ENCODE measurements around the gene INPP4A. TPM values are rescaled to one million over a fixed set of nuclear protein-coding genes. Genes with fewer than 3 reads are reported as not detected.
A peak's percentile ranks its signal among the peaks of the same experiment; 100 is the strongest.

The INPP4A gene
- total and polyA plus RNA-seq, 12 donors: 3.8 to 31.2 (median 21.1) TPM

DNA sequence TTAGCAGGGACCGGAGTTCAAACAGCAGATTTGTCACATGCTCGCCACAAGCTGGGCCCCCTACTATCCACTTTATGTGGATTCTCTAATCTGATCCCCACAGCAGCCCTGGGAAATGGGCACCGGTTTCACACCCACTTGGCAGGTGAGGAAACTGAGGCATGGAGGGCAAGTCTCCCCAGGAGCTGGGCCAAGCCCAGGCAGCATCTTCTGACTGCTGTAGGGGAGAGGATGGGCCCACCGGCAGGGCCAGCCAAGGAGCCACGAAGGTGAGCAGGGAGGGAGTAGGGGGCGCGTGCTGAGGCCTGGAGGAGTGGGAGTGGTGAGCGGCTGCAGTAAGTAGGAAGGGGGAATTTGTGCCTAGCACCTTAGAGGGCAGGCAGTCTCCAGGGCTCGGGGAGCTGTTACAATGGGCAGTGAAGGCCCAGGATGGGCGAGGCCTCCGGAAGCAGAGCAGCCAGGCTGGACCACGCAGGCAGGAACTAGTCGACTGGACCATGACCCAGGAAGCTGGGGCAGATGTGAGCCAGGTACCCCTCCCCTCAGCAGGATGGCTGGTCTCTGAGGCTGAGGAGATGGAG lies 126.6 kb downstream of the INPP4A start:
- ATAC-seq: peak in 1 of 8 donors; percentile 16
- Histone ChIP-seq H3K27me3 (no peaks in the 10 kb centered on the region), H3K27ac (no peak overlapping the region), H3K4me3 (no peak overlapping the region), H3K4me1 (peaks cover 0 to 8% (median 2%) of the 10 kb centered on the region in 9 donors), H3K36me3 (peaks cover 0 to 100% (median 35%) of the 10 kb centered on the region in 9 donors), H3K9me3 (no peaks in the 10 kb centered on the region)
- no peak for DNase-seq
- WGBS, 2 donors: 89% methylated on average over 13 of the region's 13 CpGs
- intact Hi-C loops (cut with DNase I): loop anchor here in 4 of 10 donors (10.0 kb wide), 1 partner anchor 156 kb away; no protein-coding TSS in a partner anchor
- TF ChIP-seq, protein P1, sequence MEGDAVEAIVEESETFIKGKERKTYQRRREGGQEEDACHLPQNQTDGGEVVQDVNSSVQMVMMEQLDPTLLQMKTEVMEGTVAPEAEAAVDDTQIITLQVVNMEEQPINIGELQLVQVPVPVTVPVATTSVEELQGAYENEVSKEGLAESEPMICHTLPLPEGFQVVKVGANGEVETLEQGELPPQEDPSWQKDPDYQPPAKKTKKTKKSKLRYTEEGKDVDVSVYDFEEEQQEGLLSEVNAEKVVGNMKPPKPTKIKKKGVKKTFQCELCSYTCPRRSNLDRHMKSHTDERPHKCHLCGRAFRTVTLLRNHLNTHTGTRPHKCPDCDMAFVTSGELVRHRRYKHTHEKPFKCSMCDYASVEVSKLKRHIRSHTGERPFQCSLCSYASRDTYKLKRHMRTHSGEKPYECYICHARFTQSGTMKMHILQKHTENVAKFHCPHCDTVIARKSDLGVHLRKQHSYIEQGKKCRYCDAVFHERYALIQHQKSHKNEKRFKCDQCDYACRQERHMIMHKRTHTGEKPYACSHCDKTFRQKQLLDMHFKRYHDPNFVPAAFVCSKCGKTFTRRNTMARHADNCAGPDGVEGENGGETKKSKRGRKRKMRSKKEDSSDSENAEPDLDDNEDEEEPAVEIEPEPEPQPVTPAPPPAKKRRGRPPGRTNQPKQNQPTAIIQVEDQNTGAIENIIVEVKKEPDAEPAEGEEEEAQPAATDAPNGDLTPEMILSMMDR (IDR thresholded peaks at IDR 0.05): no peak

DNA sequence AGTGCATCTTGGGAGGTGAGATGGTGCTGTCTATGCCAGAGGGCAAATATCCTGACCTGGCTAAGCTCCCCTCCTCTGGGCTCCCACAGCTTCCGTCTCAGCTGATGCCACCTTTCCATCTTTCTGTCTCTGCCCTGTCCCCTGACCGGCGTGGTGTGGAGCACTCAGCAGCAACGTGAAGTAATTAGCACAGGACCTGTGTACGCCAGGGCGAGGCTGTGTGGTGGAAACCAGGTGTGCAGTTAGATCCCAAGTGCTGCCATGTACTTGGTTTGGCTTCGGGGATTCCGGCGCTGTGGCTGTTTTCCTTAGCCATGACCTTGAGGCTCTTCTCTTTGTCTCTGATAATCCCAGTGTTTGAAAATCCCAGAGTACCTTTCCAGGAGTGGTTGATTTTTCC lies 127.1 kb downstream of the INPP4A start:
- intact Hi-C loops (cut with DNase I): loop anchor here in 4 of 10 donors (10.0 kb wide), 1 partner anchor 157 kb away; no protein-coding TSS in a partner anchor
- Histone ChIP-seq H3K9me3 (no peaks in the 10 kb centered on the region), H3K4me1 (peaks cover 0 to 5% (median 0%) of the 10 kb centered on the region in 9 donors), H3K27me3 (no peaks in the 10 kb centered on the region), H3K4me3 (no peak overlapping the region), H3K36me3 (peaks cover 0 to 100% (median 32%) of the 10 kb centered on the region in 9 donors), H3K27ac (no peak overlapping the region)
- no peak for DNase-seq
- no peak for ATAC-seq
- WGBS, 2 donors: 95% methylated on average over 9 of the region's 9 CpGs
- TF ChIP-seq, protein P1 (IDR thresholded peaks at IDR 0.05): no peak

DNA sequence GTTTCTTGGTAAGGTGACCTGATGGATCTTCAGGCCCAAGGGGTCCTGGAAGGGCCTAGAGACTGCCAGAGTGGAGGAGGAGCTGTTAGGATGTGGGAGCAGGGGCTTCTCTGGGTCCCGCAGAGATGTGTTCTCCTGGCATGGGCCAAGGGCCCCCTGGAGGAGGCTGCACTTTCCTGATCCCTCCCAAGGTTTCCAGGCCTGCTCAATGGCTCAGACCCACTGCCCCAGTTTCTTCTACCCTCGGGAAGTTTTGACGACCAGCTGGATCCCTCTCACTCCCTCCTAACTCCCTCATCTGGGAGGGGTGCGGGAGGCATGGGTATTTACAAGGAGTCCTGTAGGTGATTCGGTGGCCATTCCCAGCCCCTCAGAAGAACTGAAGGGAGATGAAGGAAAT lies 127.6 kb downstream of the INPP4A start:
- no peaks in the 10 kb centered on the region for H3K27me3 ChIP-seq
- DNase-seq: no peak
- intact Hi-C loops (cut with DNase I): loop anchor here in 4 of 10 donors (10.0 kb wide), 1 partner anchor 157 kb away; no protein-coding TSS in a partner anchor
- no peaks in the 10 kb centered on the region for H3K9me3 ChIP-seq
- TF ChIP-seq, protein P1 (IDR thresholded peaks at IDR 0.05): no peak
- peaks cover 0 to 100% (median 32%) of the 10 kb centered on the region in 9 donors for H3K36me3 ChIP-seq
- WGBS, 2 donors: 82 to 90% methylated on average over 5 of the region's 5 CpGs
- H3K4me3 ChIP-seq: no peak overlapping the region
- H3K4me1 ChIP-seq: peaks cover 0 to 7% (median 0%) of the 10 kb centered on the region in 9 donors
- no peak overlapping the region for H3K27ac ChIP-seq
- ATAC-seq: no peak

DNA sequence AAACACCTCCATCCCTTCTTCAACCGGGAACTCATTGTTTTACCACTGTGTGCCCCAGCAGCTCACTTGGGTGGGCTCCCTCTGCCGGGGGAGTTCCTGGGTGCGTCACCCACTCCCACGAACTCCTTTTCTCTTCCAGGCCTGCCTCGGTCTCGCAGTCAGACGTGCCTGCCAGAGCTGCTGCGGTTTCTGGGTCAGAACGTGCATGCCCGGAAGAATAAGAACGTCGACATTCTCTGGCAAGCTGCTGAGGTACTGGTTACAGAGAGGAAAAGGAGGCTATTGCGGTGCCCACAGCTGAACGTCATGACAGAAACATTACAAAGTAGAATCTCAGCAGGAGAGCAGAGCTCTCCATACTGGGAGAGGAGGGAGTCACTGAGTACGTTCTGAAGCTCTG lies 128.0 kb downstream of the INPP4A start:
- Histone ChIP-seq H3K27ac (no peak overlapping the region), H3K9me3 (no peaks in the 10 kb centered on the region), H3K27me3 (no peaks in the 10 kb centered on the region), H3K4me1 (peaks cover 0 to 8% (median 0%) of the 10 kb centered on the region in 9 donors), H3K36me3 (peaks cover 0 to 100% (median 30%) of the 10 kb centered on the region in 9 donors), H3K4me3 (no peak overlapping the region)
- TF ChIP-seq, protein P1 (IDR thresholded peaks at IDR 0.05): no peak
- ATAC-seq (no peak), DNase-seq (no peak)
- WGBS, 2 donors: 87 to 89% methylated on average over 15 of the region's 15 CpGs
- intact Hi-C loops (cut with DNase I): loop anchor here in 4 of 10 donors (10.0 kb wide), 1 partner anchor 158 kb away; no protein-coding TSS in a partner anchor
